NCI-H1092 (cell line): ENCODE data around the gene STOML1.
A peak's percentile ranks its signal among the peaks of the same experiment; 100 is the strongest.
"Not testable (repeated sequence)": the region's sequence is repeated elsewhere in the genome, so short reads cannot be mapped to it uniquely, and the experiment has no call there.

Source experiments
- DNase-seq: peaks from one replicate; lab custom pipeline; 2025; lab: John Stamatoyannopoulos, UW

The STOML1 gene

GRCh38 chr15:73987250-73987649 lies 4.8 kb downstream of the STOML1 start:
- no peak for DNase-seq

- no peak for DNase-seq
These were observed 5.4 kb downstream of the STOML1 start for GRCh38 chr15:73986776-73987056.

GRCh38 chr15:73986055-73986775 lies 5.9 kb downstream of the STOML1 start:
- no peak for DNase-seq

DNA sequence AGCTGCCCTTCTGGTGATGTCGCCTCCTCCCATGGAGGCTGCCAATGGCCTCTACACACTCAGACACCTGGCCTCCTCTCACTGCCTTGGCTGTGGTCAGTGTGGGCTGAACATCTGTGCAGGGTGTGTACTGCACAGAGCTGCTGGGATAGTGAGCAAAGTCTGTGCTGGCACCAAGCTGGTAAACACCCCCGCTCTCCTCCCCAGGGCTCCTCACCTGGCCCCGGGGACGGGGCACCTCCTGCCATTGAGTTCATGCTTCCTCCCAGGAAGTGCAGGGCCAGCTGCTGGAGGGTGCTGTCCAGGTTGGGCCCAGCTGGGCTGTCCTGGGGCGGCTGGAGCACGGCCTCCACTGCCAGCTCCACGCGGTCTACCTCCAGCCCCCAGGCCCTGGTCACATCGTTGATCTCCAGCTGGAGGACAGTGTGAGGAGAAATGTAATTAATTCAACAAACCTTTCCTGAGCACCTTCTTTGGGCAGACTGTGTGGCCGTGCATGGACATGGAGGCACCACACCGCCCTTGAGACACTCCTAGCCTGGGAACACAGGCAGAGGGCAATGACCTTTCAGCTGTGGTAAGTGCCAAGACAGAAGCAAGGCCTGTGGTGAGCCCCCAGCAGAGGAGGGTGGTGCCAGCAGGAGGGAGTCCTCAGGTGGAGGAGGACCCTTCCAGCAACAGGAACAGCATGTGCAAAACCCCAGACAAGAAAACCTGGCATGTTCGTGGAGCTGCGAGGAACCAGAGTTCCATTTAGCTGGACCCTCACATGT lies 6.8 kb downstream of the STOML1 start:
- no peak for DNase-seq

- DNase-seq: no peak
These were observed 7.7 kb downstream of the STOML1 start for GRCh38 chr15:73984208-73984979.

GRCh38 chr15:73983773-73984172 lies 8.3 kb downstream of the STOML1 start:
- DNase-seq: no peak

- DNase-seq: no peak
These were observed 8.8 kb downstream of the STOML1 start for GRCh38 chr15:73983211-73983727.

DNA sequence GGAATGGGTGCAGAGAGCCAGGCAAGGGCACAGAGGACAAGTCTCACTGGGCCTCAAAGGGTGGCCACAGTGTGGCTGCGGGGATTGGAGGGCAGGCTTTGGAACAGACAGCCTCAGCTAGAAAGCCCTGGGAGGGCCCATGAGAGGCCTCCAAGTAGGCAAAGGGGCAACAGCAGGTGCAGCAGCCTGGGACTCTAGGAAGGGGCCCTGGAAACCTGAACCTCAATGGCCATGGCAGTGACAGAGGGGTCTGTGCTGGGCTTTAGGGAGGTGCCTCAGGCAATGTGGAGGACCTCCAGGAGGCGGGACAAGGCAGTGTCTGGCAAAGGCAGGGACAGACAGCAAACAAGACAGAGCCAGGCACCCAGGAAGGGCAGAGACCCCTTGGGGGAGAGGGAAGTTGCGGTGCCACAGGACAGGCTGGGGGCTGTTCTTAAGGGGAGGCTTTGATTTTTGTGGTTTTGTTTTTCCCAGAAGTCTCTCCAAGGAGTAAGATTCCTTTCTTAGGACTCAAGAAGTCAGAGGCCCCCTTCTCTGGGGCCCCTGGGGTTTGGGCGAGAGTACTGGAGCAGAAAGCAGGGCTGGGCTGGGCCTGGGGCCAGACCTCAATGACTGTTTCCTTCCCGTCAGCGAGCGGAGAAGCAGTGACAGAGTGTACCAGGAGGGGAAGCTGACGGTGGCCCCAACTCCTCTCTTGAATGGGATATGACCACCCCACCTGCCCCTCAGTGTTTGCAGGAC lies 9.7 kb downstream of the STOML1 start:
- no peak for DNase-seq

GRCh38 chr15:73981761-73982221 lies 10.3 kb downstream of the STOML1 start:
- DNase-seq: no peak

DNA sequence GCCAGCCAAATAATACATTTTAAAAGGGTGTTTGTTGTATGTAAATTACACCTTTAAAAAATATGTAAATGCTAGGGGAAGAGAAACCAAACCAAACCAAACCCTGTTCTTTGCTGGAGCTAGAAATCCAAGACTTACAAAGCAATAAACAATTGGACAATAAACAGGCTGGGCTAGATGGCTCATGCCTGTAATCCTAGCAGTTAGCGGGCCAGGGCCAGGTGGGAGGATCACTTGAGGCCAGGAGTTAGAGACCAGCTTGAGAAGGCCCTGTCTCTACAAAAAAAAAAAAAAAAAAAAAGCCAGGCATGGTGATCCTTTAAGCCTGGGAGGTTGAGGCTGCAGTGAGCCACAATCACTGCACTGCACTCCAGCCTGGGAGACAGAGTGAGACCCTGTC lies 12.5 kb downstream of the STOML1 start:
- no peak for DNase-seq

- no peak for DNase-seq
These were observed 13.2 kb downstream of the STOML1 start for GRCh38 chr15:73978896-73979295.

GRCh38 chr15:73975440-73976125 lies 16.5 kb downstream of the STOML1 start:
- not testable (repeated sequence) for DNase-seq

GRCh38 chr15:73973683-73974200 lies 18.4 kb downstream of the STOML1 start:
- DNase-seq: not testable (repeated sequence)

DNA sequence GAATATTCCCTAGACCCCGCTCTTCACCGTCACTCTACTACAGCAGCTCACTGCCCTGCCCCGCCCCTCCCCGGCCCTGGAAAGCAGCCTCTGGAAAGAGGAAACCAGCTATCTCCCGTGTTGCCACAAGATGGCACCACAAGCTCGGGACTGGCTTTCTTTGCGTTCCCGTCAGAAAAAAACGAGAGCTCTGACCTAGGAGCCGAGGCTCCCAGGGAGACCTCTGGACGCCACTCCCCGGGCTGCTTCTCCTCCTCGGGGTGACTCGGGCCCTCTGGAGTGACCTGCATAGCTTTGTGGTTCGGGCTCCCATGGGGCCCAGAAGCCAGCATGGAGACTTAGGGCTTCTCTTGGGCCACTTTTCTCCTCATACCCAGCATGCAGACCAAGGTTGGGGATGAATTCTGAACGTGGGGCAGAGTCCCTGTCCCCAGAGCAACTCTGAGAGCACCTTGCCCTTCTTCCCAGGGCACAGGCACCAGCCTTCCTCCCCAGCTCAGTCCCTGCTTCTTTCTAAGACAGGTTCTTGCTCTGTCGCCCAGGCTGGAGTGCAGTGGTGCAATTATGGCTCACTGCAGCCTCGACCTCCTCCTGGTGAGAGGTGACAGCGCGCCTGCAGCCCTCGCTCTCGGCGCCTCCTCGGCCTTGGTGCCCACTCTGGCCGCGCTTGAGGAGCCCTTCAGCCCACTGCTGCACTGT lies 19.0 kb downstream of the STOML1 start:
- peak; percentile 61 for DNase-seq

DNA sequence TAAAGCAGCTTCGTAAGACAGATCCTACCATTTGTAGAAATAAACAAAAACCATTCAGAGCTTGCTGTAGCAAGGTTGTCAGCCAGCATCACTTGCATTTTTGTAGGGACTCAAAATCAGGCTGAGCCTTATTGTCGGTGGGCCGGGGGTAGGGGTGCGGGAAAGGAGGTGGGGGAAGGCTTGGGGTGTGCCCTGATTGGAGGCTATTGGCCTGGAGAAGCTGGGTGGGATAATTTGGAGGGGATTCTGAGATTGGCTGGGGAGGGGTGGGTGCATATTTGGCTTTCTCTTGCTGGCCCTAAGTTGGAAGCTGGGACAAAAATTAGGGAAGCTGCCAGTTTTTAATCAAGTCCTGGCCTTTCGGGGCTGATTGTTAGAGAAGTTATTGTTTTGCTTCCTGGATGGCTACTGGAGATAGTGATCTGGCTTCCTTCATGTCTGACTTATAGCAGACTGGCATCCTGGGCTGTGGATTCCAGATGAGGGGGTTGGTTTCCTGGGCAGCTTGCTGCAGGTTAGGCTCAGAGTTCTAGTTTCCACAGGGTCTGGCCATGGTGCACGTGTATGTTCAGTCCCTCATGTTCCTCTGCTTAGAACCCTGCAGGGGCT lies 22.8 kb downstream of the STOML1 start:
- DNase-seq: no peak

- no peak for DNase-seq
These were observed 23.6 kb downstream of the STOML1 start for GRCh38 chr15:73968461-73968860.

DNA sequence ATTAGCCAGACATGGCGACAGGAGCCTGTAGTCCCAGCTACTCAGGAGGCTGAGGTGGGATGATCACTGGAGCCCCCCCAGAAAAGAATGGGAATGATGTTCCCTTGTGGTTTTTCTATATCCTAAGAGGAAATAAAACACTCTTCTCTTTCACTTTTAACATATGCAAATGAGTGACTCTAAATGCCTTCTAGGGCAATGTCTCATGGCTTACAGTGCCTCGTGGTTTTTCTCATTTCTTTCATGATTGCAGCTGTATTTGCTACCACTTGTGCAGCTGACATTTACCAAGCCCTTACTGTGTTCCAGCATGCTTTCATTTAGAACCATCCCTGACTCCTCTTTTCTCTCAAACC lies 26.4 kb downstream of the STOML1 start:
- no peak for DNase-seq

DNA sequence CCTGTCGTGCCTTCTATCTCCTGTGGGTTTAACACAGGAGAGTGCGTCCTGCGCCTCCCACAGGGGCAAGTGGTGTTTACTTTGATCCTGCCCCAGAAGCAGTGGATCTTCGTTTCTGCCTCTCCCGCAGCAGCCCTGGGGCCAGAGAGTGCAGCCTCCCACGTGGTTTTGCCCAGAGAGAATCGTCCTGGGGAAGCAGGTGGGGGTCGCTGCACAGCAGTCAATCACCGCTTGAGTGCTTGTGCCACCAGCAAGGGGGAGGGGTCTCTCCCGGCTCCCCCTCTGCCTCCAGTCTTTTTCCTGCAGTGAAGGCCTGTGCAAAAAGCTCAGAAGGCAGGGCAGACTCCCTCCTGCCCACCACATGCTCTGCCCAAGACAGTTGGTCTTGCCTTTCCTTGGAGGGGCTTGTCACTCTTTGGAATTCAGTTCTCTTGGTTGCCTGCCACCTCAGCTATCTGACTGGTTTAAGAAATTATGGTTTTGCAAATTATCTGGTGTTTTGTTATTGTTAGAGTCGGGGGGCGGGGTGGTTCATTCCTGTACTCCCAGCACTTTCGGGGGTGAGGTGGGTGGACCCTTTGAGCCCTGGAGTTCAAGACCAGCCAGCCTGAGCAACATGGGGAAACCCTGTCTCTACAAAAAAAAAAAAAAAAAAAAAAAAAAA lies 26.9 kb downstream of the STOML1 start:
- no peak for DNase-seq

GRCh38 chr15:73964736-73965093 lies 27.4 kb downstream of the STOML1 start:
- peak; percentile 50 for DNase-seq

DNA sequence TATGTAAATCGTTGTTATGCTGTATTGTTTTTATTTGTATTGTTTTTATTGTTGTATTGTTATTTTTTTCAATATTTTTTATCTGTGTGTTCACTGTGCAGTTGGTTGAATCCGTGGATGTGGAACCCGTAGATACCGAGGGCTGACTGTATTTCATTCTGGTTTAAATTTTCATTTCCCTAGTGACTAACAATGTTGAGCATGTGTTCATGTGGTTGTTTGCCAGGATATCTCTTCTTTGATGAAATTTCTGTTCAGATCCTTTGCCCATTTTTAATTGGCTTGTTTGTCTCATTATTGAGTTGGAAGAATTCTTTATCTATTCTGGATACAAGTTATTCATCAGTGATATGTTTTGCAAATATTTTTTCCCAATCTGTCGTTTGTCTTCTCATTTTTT lies 29.7 kb downstream of the STOML1 start:
- DNase-seq: no peak
